MG63 (cell line): Measurements from ENCODE around the gene ERCC4. TPM values are rescaled to one million over a fixed set of nuclear protein-coding genes. Genes with fewer than 3 reads are reported as not detected.
A peak's percentile ranks its signal among the peaks of the same experiment; 100 is the strongest.
"Not testable (repeated sequence)": the region's sequence is repeated elsewhere in the genome, so short reads cannot be mapped to it uniquely, and the experiment has no call there.

Experiments
- DNase-seq: peaks from one replicate; pipeline ENCODE4 v3.0.0-alpha.2; 2020
- H3K27me3 ChIP-seq: fragments of 250-450 bp; sonication (Bioruptor Pico); 2 replicates; pipeline ENCODE4 v1.5.1; 2020; ENCODE audit warnings: mild to moderate bottlenecking, moderate library complexity
- H3K36me3 ChIP-seq: fragments of 250-450 bp; sonication (Bioruptor Pico); 2 replicates; pipeline ENCODE4 v1.5.1; 2020; ENCODE audit warnings: mild to moderate bottlenecking, moderate library complexity
- H3K4me3 ChIP-seq: fragments of 250-450 bp; sonication (Bioruptor Pico); 2 replicates; pipeline ENCODE4 v1.5.1; 2020; ENCODE audit warnings: mild to moderate bottlenecking, moderate library complexity
- H3K9me3 ChIP-seq: fragments of 250-450 bp; sonication (Bioruptor Pico); 2 replicates; pipeline ENCODE4 v1.5.1; 2020; ENCODE audit warnings: mild to moderate bottlenecking, moderate library complexity
- total RNA-seq: library from RNA; depleted of rRNA; stranded (reverse); fragments of >200 nt; shearing (Covaris generic); gene quantifications from 2 replicates; pipeline ENCODE4 v1.2.3, GENCODE V29; 2014; ENCODE audit warnings: low replicate concordance

ERCC4 gene
- total RNA-seq, 1 experiment from 2014 or later: 4.8 TPM

- not testable (repeated sequence) for DNase-seq, H3K4me3 ChIP-seq, H3K27me3 ChIP-seq, H3K9me3 ChIP-seq, H3K36me3 ChIP-seq
Measured at GRCh38 chr16:13904822-13905221, 15.1 kb upstream of the ERCC4 start.

- no peaks in the 10 kb centered on the region for H3K9me3 ChIP-seq
- no peak for DNase-seq
- no peaks in the 10 kb centered on the region for H3K27me3 ChIP-seq
- no peaks in the 10 kb centered on the region for H3K36me3 ChIP-seq
- H3K4me3 ChIP-seq: no peak overlapping the region
Measured at GRCh38 chr16:13906168-13907089, 13.5 kb upstream of the ERCC4 start.

DNA sequence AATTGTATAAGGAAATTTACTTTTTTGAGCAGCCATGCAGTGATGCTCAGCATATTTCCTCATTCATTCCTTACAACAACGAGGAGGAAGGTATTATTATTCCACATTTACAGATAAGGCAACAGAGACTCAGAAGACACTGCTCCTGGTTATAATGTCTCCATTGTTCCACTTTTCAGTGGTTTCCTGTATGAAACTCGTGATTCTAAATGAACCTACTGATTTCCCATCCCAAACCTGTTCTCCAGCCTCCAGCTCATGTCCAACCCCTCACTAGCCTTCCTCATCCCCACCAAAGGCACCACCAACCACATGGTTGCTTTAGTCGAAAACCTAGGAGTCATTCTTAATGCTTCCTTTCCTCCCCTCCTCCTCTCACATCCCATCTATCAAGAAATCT is 12.5 kb upstream of the ERCC4 start:
- Histone ChIP-seq H3K36me3 (no peaks in the 10 kb centered on the region), H3K27me3 (no peaks in the 10 kb centered on the region), H3K4me3 (no peak overlapping the region)

DNA sequence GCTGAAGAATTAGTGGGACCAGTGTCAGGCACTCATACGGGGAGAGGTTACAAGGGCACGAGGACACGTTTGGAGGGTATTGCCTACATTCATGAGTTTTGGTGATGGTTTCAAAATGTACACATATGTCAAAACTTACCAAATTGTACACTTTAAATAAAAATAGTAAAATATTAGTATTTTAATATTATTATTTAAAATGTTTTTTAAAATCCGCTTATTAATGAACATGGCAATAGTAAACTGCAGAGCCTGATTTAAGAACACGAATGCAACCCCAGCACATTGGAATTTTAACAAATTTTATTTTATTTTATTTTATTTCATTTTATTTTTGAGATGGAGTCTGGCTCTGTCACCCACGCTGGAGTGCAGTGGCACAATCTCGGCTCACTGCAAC is 10.9 kb upstream of the ERCC4 start:
- no peak for DNase-seq
- peaks cover 4% of the 10 kb centered on the region for H3K9me3 ChIP-seq
- no peaks in the 10 kb centered on the region for H3K27me3 ChIP-seq
- H3K36me3 ChIP-seq: no peaks in the 10 kb centered on the region
- no peak overlapping the region for H3K4me3 ChIP-seq

More for the DNA sequence above, 12.5 kb upstream of the ERCC4 start:
- DNase-seq: no peak
- peaks cover 4% of the 10 kb centered on the region for H3K9me3 ChIP-seq

DNA sequence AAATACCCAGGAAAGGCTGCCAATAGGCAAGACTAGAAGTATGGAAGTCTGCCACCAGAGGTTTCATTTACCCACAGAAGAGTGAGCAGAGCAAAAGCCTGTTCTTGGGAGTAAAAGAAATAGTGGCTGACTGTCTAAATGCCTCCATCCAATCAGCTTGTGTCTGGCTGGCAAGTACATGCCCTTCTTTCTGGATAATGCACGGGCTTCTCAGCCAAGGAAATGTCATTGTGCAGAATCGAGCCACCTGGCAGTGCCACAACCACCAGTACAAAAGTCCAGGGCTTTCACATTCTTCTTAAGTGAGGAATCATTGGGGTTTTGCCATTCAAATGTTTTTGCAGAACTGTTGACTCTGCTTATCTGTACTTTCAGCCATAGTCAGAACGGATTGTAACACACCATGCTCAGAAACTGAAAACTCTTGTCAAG is 10.1 kb upstream of the ERCC4 start:
- Histone ChIP-seq H3K36me3 (no peaks in the 10 kb centered on the region), H3K4me3 (no peak overlapping the region), H3K9me3 (peaks cover 4% of the 10 kb centered on the region), H3K27me3 (no peaks in the 10 kb centered on the region)
- peak; percentile 96 for DNase-seq

- Histone ChIP-seq H3K36me3 (no peaks in the 10 kb centered on the region), H3K27me3 (no peaks in the 10 kb centered on the region), H3K4me3 (no peak overlapping the region), H3K9me3 (peaks cover 4% of the 10 kb centered on the region)
- no peak for DNase-seq
Measured at GRCh38 chr16:13911306-13911705, 8.6 kb upstream of the ERCC4 start.

DNA sequence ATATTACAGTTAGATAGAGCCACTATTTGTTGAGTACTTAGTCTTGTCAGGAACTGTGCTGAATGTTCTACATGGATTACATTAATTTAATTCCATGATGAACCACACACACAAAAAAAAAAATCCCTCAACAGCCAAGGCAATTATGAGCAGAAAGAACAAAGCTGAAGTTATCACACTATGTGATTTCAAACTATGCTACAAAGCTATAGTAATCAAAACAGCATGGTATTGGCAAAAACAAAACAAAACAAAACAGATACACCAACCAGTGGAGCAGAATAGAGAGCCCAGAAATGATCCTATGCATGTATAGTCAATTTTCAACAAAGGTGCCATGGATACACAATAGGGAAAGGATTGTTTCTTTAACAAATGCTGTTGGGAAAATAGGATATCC is 8.1 kb upstream of the ERCC4 start:
- Histone ChIP-seq H3K4me3 (no peak overlapping the region), H3K36me3 (no peaks in the 10 kb centered on the region), H3K27me3 (no peaks in the 10 kb centered on the region), H3K9me3 (peaks cover 4% of the 10 kb centered on the region)
- DNase-seq: no peak

DNA sequence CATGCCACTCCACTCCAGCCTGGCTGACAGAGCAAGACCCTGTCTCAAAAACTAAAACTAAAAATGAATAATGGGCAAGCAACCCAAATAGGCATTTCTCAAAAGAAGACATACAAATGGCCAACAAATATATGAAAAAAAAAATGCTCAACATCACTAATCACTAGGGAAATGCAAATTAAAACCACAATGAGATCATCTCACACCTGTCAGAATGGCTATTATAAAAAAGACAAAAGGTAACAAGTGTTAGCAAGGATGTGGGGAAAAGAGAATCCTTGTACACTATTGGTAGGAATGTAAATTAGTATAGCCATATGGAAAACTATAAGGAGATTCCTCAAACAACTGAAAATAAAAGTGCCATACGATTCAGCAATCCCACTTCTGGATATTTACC is 7.1 kb upstream of the ERCC4 start:
- no peak for DNase-seq
- Histone ChIP-seq H3K9me3 (peaks cover 4% of the 10 kb centered on the region), H3K27me3 (no peaks in the 10 kb centered on the region), H3K4me3 (no peak overlapping the region), H3K36me3 (no peaks in the 10 kb centered on the region)

- peaks cover 4% of the 10 kb centered on the region for H3K9me3 ChIP-seq
- H3K36me3 ChIP-seq: no peaks in the 10 kb centered on the region
- H3K4me3 ChIP-seq: no peak overlapping the region
- no peaks in the 10 kb centered on the region for H3K27me3 ChIP-seq
- DNase-seq: no peak
Measured at GRCh38 chr16:13913374-13914292, 6.3 kb upstream of the ERCC4 start.

DNA sequence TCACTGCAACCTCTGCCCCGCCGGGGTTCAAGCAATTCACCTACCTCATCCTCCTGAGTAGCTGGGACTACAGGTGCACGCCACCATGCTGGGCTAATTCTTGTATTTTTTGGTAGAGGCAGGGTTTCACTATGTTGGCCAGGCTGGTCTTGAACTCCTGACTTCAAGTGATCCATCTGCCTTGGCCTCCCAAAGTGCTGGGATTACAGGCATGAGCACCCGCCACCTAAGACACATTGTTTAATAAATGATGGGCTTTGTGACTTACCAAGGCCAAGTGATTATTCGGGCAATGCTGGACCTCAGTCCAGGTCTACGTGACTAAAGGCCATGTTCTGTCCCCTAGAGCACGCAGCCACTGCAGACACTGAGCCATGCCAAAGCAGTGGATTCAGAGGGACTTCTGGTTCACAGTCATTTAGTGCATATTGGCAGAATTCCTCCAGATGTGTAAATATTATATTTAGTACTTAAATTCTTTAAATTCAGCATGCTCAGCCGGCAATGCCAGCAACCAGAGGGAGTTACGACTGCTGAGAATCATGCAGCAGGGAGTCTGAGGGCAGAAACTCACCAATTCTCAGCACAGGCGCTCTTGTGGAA is 4.8 kb upstream of the ERCC4 start:
- no peaks in the 10 kb centered on the region for H3K36me3 ChIP-seq

GRCh38 chr16:13919330-13919682 is 648 bp upstream of the ERCC4 start:
- no peaks in the 10 kb centered on the region for H3K27me3 ChIP-seq
- no peaks in the 10 kb centered on the region for H3K9me3 ChIP-seq
- DNase-seq: no peak
- peak overlapping the region; percentile 81 for H3K4me3 ChIP-seq
- peaks cover 9% of the 10 kb centered on the region for H3K36me3 ChIP-seq

More for the DNA sequence above, 4.8 kb upstream of the ERCC4 start:
- peaks cover 4% of the 10 kb centered on the region for H3K9me3 ChIP-seq
- no peak overlapping the region for H3K4me3 ChIP-seq
- H3K27me3 ChIP-seq: no peaks in the 10 kb centered on the region
- DNase-seq: no peak

DNA sequence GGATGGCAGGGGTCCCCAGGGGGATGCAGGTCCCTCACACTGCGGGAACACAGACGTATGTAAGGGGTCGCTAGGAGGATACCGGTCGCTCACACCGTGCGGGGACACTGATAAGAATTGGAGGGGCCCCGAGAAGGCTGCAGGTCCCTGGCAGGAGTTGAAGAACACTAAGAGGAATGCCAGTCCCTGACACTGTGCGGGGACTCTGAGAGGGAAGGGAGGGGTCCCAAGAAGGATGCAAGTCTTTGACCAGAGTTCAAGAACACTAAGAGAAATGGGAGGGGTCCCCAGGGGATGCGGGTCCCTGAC is 510 bp downstream of the ERCC4 start:
- H3K4me3 ChIP-seq: peak overlapping the region; percentile 81
- H3K36me3 ChIP-seq: peaks cover 16% of the 10 kb centered on the region
- DNase-seq: no peak
- H3K9me3 ChIP-seq: no peaks in the 10 kb centered on the region
- H3K27me3 ChIP-seq: no peaks in the 10 kb centered on the region

DNA sequence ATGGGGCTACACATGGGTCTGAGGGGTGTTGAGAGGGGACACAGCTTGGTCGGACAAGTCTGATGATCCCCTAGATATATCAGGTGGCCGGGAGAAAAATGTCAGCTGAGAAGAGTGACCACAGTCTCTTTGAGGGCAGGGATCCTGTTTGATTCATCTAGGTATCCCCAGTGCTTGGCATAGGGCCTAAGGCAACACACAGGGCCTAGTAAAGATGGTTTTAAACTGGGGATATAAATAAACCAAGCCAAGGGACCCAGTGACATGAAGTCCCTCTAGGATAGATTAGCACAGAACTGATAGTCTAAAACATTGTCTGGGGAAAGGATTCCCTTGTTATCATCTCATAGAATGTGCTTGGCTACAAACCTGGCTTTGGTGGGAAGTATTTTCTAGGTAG is 1.4 kb downstream of the ERCC4 start:
- no peak overlapping the region for H3K4me3 ChIP-seq
- no peaks in the 10 kb centered on the region for H3K27me3 ChIP-seq
- no peak for DNase-seq
- H3K36me3 ChIP-seq: peaks cover 19% of the 10 kb centered on the region
- H3K9me3 ChIP-seq: no peaks in the 10 kb centered on the region

DNA sequence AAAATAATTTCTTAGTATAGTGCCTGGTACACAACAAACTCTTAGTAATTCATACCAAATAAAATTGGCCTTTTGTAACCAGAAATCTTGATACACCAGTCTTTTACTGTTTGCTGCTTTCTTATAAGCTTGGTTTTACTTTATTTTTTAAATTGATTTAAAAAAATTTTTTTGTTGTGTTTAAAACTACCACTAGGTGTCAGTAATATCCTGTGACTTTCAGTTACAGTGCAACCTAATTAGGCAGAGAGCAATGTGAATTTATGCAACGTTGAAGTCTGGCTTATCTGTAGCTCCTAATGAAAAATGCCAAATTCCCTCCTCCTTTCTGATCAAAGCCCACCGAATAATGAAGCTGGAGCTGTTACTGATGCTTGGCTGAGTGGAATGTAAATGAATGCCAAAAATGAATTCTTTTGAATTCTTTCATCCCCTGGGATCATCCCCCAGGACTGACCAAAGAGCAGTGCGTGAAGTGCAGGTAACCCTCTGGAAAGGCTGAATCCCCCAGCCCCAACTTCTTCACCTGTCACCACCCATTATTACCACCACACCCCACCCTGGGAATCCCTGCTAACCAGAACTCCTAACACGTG is 3.8 kb downstream of the ERCC4 start:
- Histone ChIP-seq H3K9me3 (no peaks in the 10 kb centered on the region), H3K27me3 (no peaks in the 10 kb centered on the region), H3K4me3 (no peak overlapping the region), H3K36me3 (peaks cover 26% of the 10 kb centered on the region)
- no peak for DNase-seq

DNA sequence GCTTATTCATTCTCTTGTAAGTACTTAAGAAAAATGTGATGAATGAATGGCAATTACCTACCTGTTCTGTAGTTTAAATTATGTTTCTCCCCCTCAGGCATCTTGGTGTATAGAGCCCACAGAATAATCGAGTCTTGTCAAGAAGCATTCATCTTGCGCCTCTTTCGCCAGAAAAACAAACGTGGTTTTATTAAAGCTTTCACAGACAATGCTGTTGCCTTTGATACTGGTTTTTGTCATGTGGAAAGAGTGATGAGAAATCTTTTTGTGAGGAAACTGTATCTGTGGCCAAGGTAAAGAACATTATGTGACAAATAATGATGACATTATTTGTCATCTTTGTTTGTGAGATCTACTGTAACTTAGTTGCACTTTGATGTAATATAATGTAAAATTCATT is 6.5 kb downstream of the ERCC4 start:
- Histone ChIP-seq H3K36me3 (peaks cover 26% of the 10 kb centered on the region), H3K27me3 (no peaks in the 10 kb centered on the region), H3K4me3 (no peak overlapping the region), H3K9me3 (no peaks in the 10 kb centered on the region)
- DNase-seq: no peak

GRCh38 chr16:13926891-13927290 is 6.9 kb downstream of the ERCC4 start:
- no peak for DNase-seq
- Histone ChIP-seq H3K4me3 (no peak overlapping the region), H3K9me3 (no peaks in the 10 kb centered on the region), H3K36me3 (peaks cover 26% of the 10 kb centered on the region), H3K27me3 (no peaks in the 10 kb centered on the region)

DNA sequence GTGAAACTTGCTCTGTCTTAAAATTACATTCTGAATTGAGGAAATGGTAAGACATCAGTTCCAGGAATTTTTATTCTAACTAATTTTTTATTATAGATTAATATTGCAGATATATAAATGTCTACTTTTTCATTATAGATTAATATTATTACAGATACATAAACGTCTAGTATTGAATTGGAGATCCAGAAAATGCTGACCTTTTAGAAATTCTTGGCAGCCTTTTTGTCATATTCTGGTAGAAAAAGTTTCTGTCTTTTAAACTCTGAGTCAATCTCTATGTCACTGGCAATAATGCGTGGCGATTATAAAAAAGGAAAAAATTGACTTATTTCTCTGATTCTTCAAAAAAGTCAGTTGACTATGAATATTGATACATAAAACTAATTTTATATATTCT is 8.7 kb downstream of the ERCC4 start:
- H3K9me3 ChIP-seq: no peaks in the 10 kb centered on the region
- no peak for DNase-seq
- H3K36me3 ChIP-seq: peaks cover 20% of the 10 kb centered on the region
- no peak overlapping the region for H3K4me3 ChIP-seq
- H3K27me3 ChIP-seq: no peaks in the 10 kb centered on the region
